Hepatic stellate cell (primary cell): ENCODE data around the gene ATG2B.
"Not testable (repeated sequence)": the region's sequence is repeated elsewhere in the genome, so short reads cannot be mapped to it uniquely, and the experiment has no call there.

Experiments used
- DNase-seq: peaks from one replicate; pipeline ENCODE4 v3.0.0; 2011; ENCODE audit warnings: low spot score

Gene ATG2B

DNA sequence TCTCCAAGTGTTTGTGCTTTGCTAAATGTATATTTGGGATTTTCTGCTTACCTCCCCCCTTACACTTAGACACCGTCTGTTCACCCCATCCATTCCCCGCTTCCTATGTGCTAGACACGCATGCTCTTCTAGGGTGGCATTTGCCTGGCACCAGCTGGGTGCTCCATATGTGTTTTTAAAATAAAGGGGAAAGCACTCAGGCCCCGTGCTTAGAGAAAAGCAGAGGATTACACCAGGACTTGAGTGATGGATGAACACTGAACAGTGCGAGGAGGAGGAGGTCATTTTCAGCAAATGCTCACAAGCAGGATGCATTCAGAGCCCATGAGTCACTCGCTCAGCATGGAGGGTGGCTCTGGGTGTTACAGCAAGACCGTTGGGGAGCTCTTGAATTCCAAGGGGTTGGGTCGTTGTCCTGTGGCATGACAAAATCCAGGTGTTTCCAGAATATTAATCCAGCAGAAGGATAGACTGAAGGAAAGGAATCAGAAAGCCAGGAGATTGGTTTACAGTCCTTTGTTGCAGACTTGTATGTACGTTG, 110.1 kb downstream of the ATG2B start:
- DNase-seq: peak; percentile 90

DNA sequence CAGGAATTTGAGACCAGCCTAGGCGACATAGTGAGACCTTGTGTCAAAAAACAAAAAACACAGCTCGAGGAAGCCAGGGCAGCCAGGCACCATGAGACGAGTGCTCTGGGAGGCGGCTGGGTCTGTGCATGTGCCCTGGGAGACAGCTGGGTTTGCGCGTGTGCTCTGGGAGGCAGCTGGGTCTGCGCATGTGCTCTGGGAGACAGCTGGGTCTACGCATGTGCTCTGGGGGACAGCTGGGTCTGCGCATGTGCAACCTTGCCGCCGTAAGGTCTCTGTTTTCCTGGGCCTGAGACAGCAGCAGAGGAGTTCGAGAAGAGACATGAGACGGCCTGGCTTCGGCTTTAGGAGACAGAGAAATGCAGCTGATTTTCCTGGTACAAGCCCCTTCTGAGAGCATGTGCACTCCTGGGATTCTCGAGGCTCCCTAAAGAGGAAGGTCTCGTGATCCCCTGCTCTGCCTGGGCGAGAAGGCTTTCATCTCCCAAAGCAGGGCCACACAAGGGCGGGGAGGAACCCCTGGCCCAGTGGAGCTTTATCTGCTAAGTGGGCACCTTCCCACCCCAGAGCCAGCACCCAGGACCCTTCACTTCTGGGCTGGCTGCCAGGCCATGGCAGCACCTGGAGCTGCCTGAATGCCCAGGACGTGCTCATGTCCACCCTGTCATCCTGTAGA, 110.7 kb downstream of the ATG2B start:
- no peak for DNase-seq

DNA sequence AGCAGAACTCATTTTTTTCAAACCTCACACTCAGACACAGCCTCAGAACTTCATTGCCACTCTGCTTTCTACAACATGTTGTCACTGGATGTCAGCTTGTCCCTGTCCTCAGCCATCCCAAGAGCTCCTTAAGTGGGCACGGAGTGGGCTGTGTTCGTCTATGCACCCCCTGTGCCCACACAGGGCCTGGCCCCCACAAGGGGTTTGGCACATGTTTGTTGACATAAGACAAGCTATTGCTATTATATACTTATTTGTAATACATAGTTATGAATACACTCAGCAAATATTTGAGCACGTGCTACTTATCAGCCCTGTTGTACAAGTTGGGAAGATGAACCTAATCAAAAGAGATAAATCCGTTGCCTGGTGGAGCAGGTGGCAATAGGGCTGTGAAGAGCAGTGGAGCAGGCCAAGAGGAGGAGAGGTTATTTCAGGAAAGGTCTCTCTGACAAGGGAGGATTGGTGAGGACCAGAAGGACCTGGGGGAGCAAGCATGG, 111.4 kb downstream of the ATG2B start:
- DNase-seq: no peak

DNA sequence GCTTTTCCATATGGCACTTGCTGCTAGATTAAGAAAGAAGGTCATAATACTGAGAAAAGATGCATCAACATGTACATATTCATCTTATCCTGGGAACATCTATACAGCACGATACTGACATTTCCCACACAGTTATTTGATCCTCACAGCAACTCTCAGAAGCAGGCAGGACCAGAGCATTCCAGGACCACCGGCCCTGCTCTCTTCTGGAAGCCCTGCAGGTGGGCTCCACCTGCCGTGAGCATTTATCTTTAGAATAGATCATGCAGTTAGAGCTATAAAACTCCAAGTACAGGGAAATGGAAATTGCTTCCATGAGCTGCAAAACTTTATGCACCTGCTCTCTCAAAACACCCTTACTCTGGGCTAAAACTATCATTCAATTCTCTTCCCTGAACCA, 112.7 kb downstream of the ATG2B start:
- DNase-seq: no peak

DNA sequence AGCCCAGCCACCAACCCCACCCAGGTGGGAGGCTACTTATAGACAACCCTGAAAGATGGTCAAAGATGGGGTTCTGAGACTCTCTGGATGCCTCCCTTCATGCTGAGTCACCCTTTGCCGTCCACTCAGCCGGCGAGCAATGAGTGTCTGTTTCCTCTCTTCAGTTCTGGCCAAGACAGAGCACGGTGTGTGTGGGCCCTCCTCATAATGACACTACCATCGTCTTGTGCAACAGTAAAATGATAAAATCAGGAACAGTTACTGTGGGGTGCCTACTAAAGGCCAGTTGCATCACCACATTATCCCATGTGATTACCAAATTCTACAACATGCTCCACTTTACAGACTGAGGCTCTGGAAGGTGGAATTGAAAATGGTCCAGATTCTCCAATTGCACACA, 114.1 kb downstream of the ATG2B start:
- peak; percentile 59 for DNase-seq

DNA sequence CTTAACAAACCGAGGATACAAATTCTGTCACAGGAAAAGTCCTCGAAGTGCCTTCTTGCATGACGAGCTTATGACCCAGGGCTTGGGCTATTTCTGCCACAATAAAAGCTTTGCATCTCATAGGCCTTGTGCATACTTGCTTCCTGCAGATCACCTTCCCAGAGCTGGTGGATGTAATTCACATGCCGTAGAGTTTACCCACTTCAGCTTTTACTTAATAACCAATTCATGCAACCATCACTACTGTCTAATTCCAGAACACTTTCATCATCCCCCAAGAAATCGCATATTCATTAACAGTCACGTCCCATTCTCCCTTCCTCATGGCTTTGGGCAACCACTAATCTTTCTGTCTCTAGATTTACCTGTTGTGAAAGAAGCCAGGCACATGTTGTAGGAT, 116.1 kb downstream of the ATG2B start:
- no peak for DNase-seq

DNA sequence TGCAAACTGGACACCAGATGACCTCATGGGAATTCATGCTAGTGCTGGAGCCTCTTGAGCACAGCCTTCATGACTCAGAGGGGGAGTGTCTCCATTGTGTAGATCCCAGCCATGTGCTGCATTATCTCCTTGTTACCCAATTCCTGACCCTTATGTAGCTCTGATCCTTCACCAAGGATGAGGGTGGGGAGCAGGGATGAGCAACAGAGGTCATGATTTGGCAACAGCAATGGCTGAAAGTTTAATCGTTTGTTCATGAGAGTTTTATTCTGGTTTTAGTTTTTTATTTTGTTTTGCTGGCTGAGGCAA, 116.6 kb downstream of the ATG2B start:
- DNase-seq: peak; percentile 96

DNA sequence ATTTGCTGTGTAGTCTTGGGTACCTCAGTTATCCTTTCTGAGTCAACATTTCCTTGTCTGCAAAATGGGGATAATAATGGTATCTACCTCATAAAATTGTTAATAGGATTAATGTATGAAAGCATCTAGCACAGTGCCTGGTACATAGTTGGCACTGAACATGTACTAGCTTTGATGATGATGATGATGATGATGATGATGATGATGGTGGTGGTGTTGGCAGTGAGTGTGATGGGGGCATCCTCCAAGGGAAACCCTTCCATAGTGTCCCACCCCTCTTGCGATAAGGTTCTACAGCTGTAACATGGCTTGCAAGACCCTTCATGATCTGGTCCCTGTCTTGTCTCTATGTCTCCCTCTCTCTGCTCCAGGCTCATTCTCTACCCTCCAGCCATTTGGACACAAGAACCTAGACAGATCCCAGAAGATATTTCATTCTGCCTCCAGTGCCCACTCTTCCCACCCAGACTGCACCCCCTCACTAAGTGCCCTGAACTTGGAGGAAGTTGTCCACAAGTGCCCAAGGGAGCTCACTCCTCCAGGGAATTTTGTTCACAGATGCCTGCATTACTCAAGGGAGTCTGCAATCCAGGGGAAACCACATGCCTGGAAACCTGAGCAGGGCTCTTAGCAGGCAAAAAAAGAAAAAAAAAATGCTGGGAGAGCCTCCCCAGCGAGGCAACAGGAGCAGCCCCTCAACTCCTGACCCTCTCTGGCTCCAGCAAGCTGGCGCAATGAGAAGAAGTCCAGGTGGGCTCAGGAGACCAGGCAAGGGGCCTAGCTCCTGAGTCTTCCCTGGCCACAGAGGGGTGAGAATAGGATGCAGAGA, 117.2 kb downstream of the ATG2B start:
- DNase-seq: peak; percentile 78

DNA sequence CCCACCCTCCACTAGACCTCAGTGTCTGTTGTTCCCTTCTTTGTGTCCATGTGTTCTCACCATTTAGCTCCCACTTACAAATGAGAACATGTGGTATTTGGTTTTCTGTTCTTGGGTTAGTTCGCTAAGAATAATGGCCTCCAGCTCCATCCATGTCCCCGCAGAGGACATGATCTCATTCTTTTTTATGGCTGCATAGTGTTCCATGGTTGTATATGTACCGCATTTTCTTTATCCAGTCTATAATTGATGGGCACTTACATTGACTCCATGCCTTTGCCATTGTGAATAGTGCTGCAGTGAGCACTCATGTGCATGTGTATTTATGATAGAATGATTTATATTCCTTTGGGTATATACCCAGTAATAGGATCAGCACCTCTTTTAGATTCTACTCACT, 118.1 kb downstream of the ATG2B start:
- DNase-seq: not testable (repeated sequence)

DNA sequence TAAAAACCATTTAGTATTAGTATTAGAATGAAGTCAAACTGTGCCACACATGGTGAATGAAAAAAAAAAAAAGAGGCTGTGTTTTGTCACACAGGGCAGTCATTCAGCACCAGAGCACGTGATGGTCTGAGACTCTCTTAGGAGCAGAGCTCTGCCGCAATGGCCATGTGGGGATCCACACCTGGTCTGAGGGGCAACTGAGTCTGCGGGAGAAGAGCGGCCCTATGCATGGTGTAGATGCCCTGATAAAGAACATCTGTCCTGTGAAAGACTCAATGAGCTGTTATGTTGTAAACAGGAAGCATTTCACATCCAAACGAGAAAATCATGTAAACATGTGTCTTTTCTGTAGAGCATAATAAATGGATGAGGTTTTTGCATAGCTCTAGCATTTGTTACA, 119.4 kb downstream of the ATG2B start:
- DNase-seq: no peak

DNA sequence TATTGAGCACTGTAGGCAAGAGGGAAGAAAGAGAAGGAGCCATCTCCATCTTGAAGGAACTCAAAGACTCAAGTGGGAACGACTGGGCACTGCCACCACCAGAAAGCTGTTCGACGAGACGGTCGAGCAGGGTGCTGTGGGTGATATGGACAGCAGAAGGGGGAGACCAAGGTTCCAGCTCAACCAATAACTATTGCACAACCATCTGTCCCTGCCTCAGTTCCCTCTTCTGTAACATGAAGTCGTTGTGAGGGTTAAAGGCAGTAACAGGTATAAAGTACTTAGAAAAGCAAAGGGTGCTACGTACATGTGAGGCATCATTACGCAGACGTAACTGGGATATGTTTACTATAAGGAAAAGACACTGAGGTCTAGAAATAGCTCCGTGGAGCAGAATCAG, 121.0 kb downstream of the ATG2B start:
- no peak for DNase-seq

DNA sequence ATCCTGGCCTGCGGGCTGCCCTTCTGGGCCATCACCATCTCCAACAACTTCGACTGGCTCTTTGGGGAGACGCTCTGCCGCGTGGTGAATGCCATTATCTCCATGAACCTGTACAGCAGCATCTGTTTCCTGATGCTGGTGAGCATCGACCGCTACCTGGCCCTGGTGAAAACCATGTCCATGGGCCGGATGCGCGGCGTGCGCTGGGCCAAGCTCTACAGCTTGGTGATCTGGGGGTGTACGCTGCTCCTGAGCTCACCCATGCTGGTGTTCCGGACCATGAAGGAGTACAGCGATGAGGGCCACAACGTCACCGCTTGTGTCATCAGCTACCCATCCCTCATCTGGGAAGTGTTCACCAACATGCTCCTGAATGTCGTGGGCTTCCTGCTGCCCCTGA, 122.5 kb downstream of the ATG2B start:
- no peak for DNase-seq

DNA sequence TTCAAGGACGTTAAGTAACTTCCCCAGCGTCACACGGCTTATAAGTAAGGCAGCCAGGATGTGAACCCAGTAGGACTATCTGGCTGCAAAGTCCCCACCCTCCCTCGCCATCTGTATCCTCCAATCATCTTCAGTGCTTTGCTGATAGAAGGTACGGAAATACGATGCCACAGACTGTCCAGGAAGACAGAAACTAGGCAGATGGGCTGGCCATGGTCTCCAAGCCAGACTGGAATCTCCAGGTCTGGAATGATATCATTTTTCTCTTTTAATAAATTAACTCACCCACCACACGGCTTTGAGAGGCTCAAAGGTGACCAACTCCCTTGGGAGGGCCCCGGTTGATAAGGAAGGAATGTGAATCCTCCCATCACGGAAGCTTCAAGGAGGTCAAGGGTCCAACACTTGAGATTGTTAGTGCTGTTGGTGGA, 123.4 kb downstream of the ATG2B start:
- no peak for DNase-seq

DNA sequence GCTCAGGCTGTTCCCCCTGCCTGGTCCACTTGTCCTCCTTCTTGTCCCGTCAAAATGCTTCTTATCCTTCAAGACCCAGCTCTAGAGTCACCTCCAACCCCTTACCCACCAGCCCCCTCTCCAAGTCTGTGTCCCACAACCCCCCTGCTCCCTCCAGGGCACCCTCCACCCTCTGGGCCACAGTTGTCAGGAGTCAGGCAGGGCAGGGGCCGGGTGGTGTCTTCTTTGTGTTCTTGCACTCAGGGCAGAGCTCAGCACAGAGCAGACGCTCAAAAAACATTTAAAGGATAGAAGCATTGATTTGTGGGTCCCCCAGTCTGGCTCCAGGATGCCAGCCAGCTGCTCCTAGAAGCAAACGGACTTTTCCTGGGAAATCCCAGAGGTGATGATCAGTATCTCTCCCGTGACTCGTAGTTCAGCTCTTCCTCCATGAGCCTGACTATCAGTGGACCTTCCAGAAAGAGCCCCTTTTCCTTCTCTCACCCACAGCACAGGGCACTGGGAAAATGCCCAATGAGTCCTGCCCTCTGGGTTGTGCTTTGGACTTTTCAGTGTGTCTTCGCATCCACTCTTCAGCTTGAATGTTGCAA, 124.4 kb downstream of the ATG2B start:
- DNase-seq: no peak

DNA sequence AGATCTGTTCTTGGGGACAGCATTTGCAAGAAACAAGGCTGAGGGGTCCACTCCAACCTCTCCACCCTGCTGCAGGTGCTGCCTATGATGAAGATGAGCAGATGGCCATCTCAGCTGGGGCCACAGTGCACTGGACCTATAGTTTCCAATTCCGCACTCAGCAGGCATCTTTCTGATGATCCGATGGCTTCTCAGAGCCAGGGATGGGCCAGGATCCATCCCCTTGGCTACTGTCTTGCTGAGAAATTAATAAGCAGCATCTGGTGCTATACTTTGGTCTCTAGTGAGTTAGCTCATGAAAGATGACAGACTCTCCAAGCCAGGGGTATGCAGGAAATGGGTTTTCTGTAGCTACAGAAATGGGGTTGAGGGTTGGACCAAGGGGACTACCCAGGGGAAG, 125.5 kb downstream of the ATG2B start:
- no peak for DNase-seq

DNA sequence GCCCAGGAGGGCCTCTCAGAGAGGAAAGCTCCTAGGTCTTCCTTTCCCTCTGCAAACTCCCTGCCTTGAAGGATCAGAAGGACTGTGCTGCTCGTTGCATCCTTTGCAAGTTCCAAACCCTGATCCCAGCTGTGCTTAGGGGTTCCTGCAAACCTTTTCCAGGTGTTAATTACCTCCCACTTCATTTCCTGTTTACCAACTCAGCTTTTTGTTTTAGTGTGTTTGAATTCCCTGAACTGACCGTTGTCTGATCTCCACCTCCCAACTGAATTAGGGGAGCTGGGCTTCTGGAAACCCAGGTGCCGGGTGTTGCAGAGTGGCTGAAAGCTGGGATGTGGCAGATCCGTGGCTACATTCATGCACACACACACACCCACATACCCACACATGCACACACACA, 127.7 kb downstream of the ATG2B start:
- no peak for DNase-seq

DNA sequence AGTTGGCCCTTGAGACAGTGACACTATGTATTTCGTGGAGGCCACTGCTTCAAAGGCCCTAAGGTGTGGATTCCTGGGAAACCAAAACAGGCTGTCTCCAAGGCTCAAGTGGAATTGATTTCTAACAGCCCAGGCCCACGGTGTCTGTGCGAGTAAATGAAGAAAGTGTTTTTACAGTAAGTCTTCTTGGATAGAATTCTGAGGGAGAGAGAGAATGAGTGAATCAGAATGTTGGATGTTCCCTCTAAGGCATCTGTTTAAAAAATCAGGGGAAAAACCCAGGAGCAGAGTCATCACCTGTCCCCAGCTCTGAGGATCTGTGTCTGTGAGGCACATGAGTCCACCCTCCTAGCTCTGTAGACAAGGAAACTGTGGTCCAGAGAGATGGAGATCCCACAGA, 129.5 kb downstream of the ATG2B start:
- DNase-seq: no peak

DNA sequence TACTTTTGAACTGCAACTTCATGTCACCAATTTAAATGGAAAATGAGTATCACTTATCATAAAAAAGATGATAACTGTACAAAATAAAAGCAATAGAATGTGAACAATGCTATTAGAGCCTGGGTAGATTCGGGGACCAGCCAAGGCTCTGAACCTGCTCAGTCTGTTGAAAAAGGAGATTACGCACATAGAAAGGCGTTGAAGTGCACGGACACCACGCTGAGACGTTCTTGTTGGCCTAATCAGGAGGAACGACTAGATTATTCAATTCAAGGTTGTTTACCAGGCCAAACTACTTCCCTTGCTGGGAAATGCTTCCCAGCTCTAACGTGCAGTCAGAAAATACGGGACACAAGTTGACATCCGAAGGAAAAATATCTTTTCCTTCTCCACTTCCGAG, 130.6 kb downstream of the ATG2B start:
- no peak for DNase-seq

DNA sequence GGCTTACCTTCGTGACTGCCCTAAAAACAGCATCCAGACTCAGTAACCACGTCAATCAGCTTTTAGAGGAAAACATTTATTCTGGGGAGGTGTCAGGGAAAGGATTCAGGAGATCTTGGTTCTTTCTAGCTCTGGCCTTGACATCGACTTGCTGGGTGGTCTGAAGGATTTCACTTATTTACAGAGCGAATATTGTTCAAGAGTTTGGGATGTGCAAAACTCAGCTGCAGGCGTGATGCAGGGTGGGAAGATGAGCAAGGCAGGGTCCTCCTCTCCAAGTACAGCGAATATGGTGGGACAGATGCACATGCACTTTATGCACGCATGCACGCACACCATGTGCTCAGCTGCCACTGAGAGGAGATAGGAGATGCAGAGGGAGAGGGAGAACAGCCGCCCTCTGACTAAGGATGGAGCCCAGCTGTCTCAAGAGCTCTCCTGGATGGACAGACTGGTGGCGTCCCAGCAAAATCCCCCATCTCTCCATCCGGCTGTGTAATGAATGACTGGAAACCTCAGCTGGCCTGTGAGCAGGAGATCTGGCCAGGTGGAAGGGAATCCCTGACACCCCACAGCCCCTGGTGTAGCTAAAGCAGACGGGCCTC, 131.5 kb downstream of the ATG2B start:
- DNase-seq: no peak

DNA sequence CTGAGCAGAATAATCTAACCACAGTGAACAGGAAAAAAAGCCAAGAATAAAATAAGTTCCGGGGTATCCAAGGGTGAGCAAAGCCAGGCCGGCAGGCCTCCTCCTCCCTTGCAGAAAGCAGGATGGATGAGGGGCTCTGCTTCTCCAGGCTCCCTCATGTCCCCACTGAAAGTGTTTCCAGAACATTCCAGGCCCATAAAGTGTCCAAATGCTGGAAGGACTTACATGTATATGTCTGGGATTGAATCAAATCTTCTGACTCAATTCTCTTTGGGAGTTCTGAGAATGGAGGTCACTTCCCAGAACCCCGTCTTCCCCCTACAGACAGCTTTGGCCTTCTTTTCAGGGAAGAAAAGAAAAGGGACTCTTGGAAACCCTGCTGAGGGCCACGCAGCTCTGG, 132.1 kb downstream of the ATG2B start:
- no peak for DNase-seq

DNA sequence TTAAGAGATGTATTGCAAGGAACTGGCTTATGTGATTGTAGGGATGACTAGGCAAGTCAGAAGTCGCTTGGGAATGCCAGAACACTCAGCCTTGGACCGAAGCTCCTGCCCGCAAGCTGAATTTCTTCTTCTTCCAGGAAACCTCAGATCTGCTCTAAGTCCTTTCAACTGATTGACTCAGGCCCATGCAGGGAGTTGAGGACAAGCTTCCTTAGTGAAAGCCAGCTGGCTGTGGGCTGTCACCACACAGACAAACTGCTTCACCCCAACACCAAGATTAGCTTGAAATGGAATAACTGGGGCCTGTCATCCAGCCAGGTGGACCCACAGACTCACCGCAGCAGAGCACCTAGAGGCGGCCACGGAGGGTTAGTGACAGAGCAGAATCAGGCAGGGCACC, 133.8 kb downstream of the ATG2B start:
- no peak for DNase-seq
